ENCODE measurements around the gene TBCK. TPM values are rescaled to one million over a fixed set of nuclear protein-coding genes. Genes with fewer than 3 reads are reported as not detected.

The TBCK gene
- total and polyA plus RNA-seq, 9 of the 15 experiments (the other 6 are each of a cell fraction or from before 2014, with no cell fraction given): 5.3 to 26.6 (median 16.2) TPM

DNA sequence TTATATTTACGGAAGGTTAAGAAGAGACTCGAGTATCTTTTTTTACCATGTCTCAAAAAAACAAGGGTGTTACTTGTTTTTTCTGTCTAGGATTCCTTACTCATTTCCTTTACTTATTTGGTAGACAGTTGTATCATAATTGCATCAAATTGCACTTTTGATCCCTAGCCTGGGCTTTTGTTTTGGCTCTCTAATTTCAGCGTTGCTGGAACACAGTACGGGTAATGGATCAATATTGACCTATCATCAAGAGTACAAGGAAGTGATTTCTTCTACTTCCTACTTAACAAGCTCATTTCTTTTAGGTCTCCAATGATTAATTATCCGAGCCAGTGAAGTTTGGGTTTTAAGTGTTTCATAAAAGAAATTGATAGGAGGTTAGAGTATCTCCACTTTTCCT is 17.2 kb upstream of the TBCK start (continued):
- TF ChIP-seq RUNX1 (IDR thresholded peaks at IDR 0.05; ENCODE audit: low read depth): no peak
- TF ChIP-seq, protein P1, sequence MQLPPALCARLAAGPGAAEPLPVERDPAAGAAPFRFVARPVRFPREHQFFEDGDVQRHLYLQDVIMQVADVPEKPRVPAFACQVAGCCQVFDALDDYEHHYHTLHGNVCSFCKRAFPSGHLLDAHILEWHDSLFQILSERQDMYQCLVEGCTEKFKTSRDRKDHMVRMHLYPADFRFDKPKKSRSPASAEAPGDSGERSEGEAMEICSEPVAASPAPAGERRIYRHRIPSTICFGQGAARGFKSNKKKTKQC (CRISPR knock-in tag; IDR thresholded peaks at IDR 0.05): no peak

DNA sequence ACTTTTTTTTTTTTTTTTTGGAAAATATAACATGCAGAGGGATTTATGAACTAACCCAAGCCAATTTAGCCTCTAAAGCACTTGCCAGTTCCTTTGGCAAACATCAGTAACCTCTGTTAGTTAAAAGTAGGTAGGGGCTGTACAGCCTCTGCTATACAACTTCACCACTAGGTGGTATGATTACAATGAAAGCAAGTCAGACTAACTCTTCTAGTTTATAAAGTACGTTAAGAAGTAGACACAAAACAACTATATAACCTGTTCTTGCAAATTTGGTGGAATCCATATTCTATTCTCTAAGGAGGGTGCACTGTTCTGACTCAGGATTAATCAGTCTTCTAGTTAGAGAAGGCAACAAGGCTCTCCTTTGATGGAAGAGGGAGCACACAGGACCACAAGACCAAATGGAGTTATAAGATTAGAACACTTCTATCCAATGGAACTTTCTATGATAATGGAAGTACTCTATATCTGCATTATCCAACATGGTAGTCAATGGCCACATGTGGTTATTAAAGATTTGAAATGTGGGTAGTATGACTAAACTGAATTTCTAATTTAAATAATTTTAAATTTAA is 13.1 kb upstream of the TBCK start:
- Histone ChIP-seq H4K20me1 (replicated peaks; ENCODE audit: control insufficient read depth, insufficient read depth, low read length) (no peaks in the 10 kb centered on the region), H3K36me3 (ENCODE audit: control insufficient read depth, insufficient read depth, low read length) (peaks cover 90% of the 10 kb centered on the region), H3K4me3 (no peak overlapping the region), H3K27ac (ENCODE audit: extremely low read depth, low read depth, low read length) (no peak overlapping the region), H3K27me3 (ENCODE audit: control insufficient read depth in 2 of 2, insufficient read depth in 2 of 2, low read length in 2 of 2) (no peaks in the 10 kb centered on the region), H2AFZ (ENCODE audit: low read depth, low read length) (no peak overlapping the region), H3K4me1 (replicated peaks in 1 of 2; ENCODE audit: control insufficient read depth in 2 of 2, insufficient read depth in 2 of 2, low read length in 2 of 2) (no peaks in the 10 kb centered on the region), H3K4me2 (ENCODE audit: insufficient read depth, low read length) (no peak overlapping the region), H3K9ac (ENCODE audit: insufficient read depth in 1 of 2, low read depth in 2 of 2, low read length in 2 of 2) (no peak overlapping the region), H3K9me3 (replicated peaks; ENCODE audit: control insufficient read depth, insufficient read depth, low read depth, low read length) (no peaks in the 10 kb centered on the region; the same call in 1 of the 2 replicates), H3K79me2 (ENCODE audit: control insufficient read depth, insufficient read depth, low read length) (peaks cover 7% of the 10 kb centered on the region; the same call in 1 of the 3 replicates), H3K9me1 (ENCODE audit: control insufficient read depth, insufficient read depth, low read length) (no peaks in the 10 kb centered on the region)
- intact Hi-C loops (cut with micrococcal nuclease) (no loop called here), in situ Hi-C loops (cut with MboI) (no loop called here)
- BruUV-seq (replicated peaks): no TSS peak
- DNase-seq (ENCODE audit: extremely low read depth in 1 of 4, low spot score in 3 of 4) (peak; percentile 27 to 36 (median 30)), ATAC-seq (peak; percentile 95), FAIRE-seq (peak; percentile 69)
- ChIA-PET CTCF (ENCODE audit: low intra/inter-chr PET ratio) (interaction anchor here (0.6 kb wide), 3 partner anchors 175 to 1305 kb away, joined by 3 to 7 read pairs (median 4); no protein-coding TSS in a partner anchor), POLR2A (interaction anchor here (1.3 kb wide), 1 partner anchor 13 kb away, joined by 8 read pairs; the partner anchor contains the start of genes AIMP1 and TBCK)
- 13% methylated on average over 1 of the region's 1 CpG for WGBS (ENCODE audit: insufficient coverage, low coverage, missing lambda C conversion rate)
- no peak for TF ChIP-seq ZNF780A (CRISPR knock-in tag; IDR thresholded peaks at IDR 0.05)
- TF ChIP-seq, protein P2, sequence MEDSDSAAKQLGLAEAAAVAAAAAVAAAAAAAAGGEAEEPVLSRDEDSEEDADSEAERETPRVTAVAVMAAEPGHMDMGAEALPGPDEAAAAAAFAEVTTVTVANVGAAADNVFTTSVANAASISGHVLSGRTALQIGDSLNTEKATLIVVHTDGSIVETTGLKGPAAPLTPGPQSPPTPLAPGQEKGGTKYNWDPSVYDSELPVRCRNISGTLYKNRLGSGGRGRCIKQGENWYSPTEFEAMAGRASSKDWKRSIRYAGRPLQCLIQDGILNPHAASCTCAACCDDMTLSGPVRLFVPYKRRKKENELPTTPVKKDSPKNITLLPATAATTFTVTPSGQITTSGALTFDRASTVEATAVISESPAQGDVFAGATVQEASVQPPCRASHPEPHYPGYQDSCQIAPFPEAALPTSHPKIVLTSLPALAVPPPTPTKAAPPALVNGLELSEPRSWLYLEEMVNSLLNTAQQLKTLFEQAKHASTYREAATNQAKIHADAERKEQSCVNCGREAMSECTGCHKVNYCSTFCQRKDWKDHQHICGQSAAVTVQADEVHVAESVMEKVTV (CRISPR knock-in tag; IDR thresholded peaks at IDR 0.05): no peak
- TF ChIP-seq, protein P3, sequence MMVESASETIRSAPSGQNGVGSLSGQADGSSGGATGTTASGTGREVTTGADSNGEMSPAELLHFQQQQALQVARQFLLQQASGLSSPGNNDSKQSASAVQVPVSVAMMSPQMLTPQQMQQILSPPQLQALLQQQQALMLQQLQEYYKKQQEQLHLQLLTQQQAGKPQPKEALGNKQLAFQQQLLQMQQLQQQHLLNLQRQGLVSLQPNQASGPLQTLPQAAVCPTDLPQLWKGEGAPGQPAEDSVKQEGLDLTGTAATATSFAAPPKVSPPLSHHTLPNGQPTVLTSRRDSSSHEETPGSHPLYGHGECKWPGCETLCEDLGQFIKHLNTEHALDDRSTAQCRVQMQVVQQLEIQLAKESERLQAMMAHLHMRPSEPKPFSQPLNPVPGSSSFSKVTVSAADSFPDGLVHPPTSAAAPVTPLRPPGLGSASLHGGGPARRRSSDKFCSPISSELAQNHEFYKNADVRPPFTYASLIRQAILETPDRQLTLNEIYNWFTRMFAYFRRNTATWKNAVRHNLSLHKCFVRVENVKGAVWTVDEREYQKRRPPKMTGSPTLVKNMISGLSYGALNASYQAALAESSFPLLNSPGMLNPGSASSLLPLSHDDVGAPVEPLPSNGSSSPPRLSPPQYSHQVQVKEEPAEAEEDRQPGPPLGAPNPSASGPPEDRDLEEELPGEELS (CRISPR knock-in tag; IDR thresholded peaks at IDR 0.05; ENCODE audit: borderline replicate concordance): no peak
- TF ChIP-seq, protein P4, sequence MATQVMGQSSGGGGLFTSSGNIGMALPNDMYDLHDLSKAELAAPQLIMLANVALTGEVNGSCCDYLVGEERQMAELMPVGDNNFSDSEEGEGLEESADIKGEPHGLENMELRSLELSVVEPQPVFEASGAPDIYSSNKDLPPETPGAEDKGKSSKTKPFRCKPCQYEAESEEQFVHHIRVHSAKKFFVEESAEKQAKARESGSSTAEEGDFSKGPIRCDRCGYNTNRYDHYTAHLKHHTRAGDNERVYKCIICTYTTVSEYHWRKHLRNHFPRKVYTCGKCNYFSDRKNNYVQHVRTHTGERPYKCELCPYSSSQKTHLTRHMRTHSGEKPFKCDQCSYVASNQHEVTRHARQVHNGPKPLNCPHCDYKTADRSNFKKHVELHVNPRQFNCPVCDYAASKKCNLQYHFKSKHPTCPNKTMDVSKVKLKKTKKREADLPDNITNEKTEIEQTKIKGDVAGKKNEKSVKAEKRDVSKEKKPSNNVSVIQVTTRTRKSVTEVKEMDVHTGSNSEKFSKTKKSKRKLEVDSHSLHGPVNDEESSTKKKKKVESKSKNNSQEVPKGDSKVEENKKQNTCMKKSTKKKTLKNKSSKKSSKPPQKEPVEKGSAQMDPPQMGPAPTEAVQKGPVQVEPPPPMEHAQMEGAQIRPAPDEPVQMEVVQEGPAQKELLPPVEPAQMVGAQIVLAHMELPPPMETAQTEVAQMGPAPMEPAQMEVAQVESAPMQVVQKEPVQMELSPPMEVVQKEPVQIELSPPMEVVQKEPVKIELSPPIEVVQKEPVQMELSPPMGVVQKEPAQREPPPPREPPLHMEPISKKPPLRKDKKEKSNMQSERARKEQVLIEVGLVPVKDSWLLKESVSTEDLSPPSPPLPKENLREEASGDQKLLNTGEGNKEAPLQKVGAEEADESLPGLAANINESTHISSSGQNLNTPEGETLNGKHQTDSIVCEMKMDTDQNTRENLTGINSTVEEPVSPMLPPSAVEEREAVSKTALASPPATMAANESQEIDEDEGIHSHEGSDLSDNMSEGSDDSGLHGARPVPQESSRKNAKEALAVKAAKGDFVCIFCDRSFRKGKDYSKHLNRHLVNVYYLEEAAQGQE (IDR thresholded peaks at IDR 0.05; ENCODE audit: borderline replicate concordance): peak; percentile 8; the same call in 1 of the 2 replicates
- TF ChIP-seq, protein P4 (CRISPR knock-in tag; IDR thresholded peaks at IDR 0.05; ENCODE audit: low read depth): no peak

Measured in K562 (cell line).